Measurements from ENCODE around the gene TKT. TPM values are rescaled to one million over a fixed set of nuclear protein-coding genes. Genes with fewer than 3 reads are reported as not detected.
A peak's percentile ranks its signal among the peaks of the same experiment; 100 is the strongest.

Gene TKT
- total and polyA plus RNA-seq, 4 donors = 351 to 498 (median 456) TPM

DNA sequence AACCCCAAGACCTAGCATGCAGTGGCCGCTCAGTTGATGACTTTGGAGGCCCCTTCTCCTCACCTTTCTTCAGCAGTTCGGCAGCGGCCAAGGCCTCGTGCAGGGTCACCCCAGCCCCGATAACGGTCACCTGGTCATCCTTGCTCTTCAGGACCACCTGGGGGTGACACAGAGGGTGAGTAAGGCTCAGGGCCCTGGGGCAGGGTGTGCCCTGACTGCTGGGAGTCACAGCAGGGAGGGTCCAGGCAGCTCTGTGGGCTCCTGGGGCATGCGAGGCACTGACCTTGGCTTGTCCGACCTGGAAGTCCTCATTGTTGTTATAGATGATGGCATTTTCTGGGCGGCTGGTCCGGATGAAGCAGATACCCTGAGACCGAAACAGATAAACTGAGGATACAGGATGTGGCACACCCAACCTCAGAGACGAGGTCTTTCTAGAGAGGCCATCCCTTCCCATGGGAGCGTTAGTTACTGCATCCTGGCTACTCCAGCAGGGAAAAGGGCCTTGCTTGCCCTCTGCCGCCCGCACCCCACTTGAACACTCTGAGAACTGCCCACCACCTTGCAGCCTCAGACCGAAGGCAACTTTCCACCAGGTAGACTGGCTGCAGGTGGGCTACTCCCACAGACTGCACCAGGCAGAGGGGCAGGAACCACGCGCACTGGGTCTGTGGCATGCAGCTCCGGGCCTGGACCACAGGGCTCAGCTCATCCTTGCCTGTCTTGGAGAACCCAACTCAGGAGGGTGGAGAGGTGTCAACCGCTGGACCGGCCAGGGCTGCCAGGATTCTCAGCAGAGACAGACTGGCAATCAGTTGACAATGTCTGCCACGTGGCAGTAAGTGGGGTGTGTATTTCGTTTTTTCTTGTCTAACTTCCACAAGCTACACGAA, 27.6 kb downstream of the TKT start:
- Histone ChIP-seq H3K4me1 (ENCODE audit: control insufficient read depth in 5 of 5, insufficient read depth in 5 of 5, low read length in 5 of 5) (no peaks in the 10 kb centered on the region), H3K36me3 (ENCODE audit: control insufficient read depth in 4 of 4, insufficient read depth in 4 of 4, low read length in 4 of 4) (peaks cover 30 to 95% (median 44%) of the 10 kb centered on the region in 4 donors), H3K27ac (ENCODE audit: low read depth in 1 of 2, low read length in 1 of 2) (no peak overlapping the region), H3K4me3 (no peak overlapping the region), H3K27me3 (ENCODE audit: control insufficient read depth in 3 of 3, insufficient read depth in 3 of 3, low read length in 2 of 3) (no peaks in the 10 kb centered on the region), H3K9me3 (ENCODE audit: control insufficient read depth in 4 of 4, insufficient read depth in 3 of 4, low read length in 3 of 4) (no peaks in the 10 kb centered on the region), H3K9ac (ENCODE audit: insufficient read depth in 1 of 2, low read length in 2 of 2) (no peak overlapping the region)
- ATAC-seq (ENCODE audit: insufficient read depth, low FRiP score) (no peak), DNase-seq (peak in 1 of 3 donors; percentile 6)
- TF ChIP-seq, protein P1, sequence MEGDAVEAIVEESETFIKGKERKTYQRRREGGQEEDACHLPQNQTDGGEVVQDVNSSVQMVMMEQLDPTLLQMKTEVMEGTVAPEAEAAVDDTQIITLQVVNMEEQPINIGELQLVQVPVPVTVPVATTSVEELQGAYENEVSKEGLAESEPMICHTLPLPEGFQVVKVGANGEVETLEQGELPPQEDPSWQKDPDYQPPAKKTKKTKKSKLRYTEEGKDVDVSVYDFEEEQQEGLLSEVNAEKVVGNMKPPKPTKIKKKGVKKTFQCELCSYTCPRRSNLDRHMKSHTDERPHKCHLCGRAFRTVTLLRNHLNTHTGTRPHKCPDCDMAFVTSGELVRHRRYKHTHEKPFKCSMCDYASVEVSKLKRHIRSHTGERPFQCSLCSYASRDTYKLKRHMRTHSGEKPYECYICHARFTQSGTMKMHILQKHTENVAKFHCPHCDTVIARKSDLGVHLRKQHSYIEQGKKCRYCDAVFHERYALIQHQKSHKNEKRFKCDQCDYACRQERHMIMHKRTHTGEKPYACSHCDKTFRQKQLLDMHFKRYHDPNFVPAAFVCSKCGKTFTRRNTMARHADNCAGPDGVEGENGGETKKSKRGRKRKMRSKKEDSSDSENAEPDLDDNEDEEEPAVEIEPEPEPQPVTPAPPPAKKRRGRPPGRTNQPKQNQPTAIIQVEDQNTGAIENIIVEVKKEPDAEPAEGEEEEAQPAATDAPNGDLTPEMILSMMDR (IDR thresholded peaks at IDR 0.05; ENCODE audit: control extremely low read depth, extremely low read depth) = no peak
- WGBS, 2 donors = 87% methylated on average over 24 of the region's 24 CpGs

DNA sequence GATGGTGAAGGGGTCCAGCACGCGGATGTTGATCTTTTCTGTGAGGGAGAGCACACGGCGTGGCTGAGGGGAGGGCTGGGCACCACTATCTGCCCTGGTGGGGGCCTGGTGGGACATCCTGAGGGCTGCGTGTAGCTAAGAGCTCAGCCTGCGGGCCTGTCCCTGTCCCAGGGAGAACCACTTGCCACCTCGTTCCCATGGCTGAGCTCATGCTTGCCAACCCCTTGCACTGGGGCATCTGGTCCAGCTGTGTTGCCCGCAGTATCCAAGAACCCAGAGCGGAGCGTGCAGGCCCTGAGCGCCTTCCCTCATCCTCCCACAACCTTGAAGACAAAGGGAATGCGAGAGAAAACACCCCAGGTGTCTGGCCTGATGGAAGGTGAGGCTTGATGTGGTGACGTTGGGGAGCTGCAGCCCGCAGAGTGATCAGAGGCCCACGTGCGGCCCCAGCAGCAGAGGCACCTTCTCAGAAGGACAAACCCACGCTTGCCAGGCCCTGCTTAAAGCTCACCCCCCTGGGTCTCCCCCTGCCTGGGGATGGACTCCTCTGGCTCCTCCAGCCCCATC, 28.9 kb downstream of the TKT start:
- WGBS, 2 donors = 94 to 95% methylated on average over 17 of the region's 17 CpGs
- Histone ChIP-seq H3K27me3 (ENCODE audit: control insufficient read depth in 3 of 3, insufficient read depth in 3 of 3, low read length in 2 of 3) (no peaks in the 10 kb centered on the region), H3K9me3 (ENCODE audit: control insufficient read depth in 4 of 4, insufficient read depth in 3 of 4, low read length in 3 of 4) (no peaks in the 10 kb centered on the region), H3K9ac (ENCODE audit: insufficient read depth in 1 of 2, low read length in 2 of 2) (no peak overlapping the region), H3K36me3 (ENCODE audit: control insufficient read depth in 4 of 4, insufficient read depth in 4 of 4, low read length in 4 of 4) (peaks cover 24 to 86% (median 38%) of the 10 kb centered on the region in 4 donors), H3K27ac (ENCODE audit: low read depth in 1 of 2, low read length in 1 of 2) (no peak overlapping the region), H3K4me1 (ENCODE audit: control insufficient read depth in 5 of 5, insufficient read depth in 5 of 5, low read length in 5 of 5) (no peaks in the 10 kb centered on the region), H3K4me3 (no peak overlapping the region)
- ATAC-seq (ENCODE audit: insufficient read depth, low FRiP score) (no peak), DNase-seq (no peak)
- TF ChIP-seq, protein P1 (IDR thresholded peaks at IDR 0.05; ENCODE audit: control extremely low read depth, extremely low read depth) = no peak

DNA sequence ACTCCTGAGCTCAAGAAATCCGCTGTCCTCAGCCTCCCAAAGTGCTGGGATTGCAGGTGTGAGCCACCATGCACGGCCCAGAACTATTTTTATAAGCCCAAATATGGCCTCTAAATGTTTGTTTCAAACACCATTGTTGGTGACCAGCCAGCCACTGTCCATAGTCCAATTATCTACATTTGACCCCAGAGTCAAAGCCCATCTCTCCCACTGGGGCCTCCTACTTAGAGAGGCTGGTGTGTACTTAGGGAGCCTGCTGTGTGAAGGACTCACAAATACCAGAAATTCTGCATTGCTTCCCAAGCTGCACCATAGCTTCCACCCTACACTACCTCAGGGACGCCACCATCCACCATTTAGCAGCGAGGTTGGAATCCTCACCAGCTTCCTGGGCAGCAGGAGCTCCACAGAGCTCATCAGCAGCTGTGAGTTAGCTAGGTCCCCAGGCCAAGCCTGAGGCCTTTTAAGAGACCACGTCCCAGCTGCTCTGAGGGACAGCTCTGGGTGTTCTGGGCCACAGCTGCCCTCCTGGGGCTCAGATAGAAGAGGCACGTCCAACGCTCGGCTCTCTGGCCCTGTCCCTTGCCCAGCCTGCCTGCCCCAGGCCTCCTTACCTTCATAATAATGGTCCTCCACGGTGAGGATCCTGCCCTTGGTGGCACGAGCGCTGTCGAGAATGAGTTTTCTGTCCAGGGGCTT, 29.5 kb downstream of the TKT start:
- WGBS, 2 donors = 84 to 91% methylated on average over 12 of the region's 12 CpGs
- ATAC-seq (ENCODE audit: insufficient read depth, low FRiP score) (no peak), DNase-seq (no peak)
- Histone ChIP-seq H3K9me3 (ENCODE audit: control insufficient read depth in 4 of 4, insufficient read depth in 3 of 4, low read length in 3 of 4) (no peaks in the 10 kb centered on the region), H3K9ac (ENCODE audit: insufficient read depth in 1 of 2, low read length in 2 of 2) (no peak overlapping the region), H3K27ac (ENCODE audit: low read depth in 1 of 2, low read length in 1 of 2) (no peak overlapping the region), H3K27me3 (ENCODE audit: control insufficient read depth in 3 of 3, insufficient read depth in 3 of 3, low read length in 2 of 3) (no peaks in the 10 kb centered on the region), H3K4me1 (ENCODE audit: control insufficient read depth in 5 of 5, insufficient read depth in 5 of 5, low read length in 5 of 5) (no peaks in the 10 kb centered on the region), H3K36me3 (ENCODE audit: control insufficient read depth in 4 of 4, insufficient read depth in 4 of 4, low read length in 4 of 4) (peaks cover 20 to 81% (median 36%) of the 10 kb centered on the region in 4 donors), H3K4me3 (no peak overlapping the region)
- TF ChIP-seq, protein P1 (IDR thresholded peaks at IDR 0.05; ENCODE audit: control extremely low read depth, extremely low read depth) = no peak

All from lung (tissue), 12 donors.